Measurements from ENCODE around the gene SELL.

- no peak for TF ChIP-seq POLR2A (IDR thresholded peaks at IDR 0.05)
- TF ChIP-seq CTCF (IDR thresholded peaks at IDR 0.05) = no peak
- TF ChIP-seq POLR2AphosphoS5 (IDR thresholded peaks at IDR 0.05) = no peak
- TF ChIP-seq EP300 (IDR thresholded peaks at IDR 0.05) = no peak
These were observed 11.7 kb downstream of the SELL start for GRCh38 chr1:169699707-169700106.

Measured in sigmoid colon (tissue), 4 donors.